NCI-H2171 treated with DMSO at 0.1 percent for 48 hours (cell line): ENCODE data around the gene TMEM272.

Experiments used
- DNase-seq: peaks from one replicate; lab custom pipeline; 2025; lab: John Stamatoyannopoulos, UW

Gene TMEM272

DNA sequence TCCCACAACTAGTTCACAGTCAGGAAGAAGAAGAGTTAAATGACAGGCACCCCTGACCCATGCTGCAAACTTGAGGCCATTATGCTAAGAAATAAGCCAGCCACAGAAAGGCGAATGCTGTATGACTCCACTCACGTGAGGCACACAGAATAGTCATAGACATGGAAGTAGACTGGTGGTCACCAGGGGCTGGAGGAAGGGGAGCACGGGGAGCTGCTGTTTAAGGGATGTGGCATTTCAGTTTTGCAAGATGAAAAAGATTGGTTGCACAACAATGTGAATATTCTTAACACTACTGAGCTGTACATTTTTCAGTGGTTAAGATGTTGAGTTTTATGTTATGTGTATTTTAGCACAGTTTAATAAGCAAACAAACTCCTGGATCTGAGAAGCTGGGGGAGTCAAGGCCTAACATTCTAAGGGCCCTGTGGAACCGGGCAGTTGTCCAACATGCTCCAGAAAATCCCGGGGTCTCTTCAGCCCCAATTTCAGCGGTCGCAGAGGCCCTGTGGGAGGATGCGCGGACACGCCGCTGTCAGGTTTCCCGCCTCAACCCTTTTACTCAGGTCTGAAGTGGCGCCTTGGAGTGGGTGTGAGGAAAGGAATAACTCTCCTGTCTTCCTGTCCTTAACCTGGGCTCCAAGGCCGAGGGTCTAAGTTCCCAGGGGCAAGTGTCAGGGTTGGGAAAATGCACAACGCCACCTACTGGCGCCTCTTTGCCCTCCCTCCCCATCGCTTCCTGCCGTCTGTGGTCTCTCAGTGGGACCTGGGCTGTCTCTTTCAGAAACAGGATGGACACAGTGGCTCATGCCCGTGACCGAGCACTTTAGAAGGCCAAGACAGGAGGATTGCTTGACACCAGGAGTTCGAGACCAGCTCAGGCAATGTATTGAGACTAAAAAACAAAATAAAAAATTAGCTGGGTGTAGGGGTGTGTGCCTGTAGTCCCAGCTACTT, 4.4 kb upstream of the TMEM272 start:
- no peak for DNase-seq

DNA sequence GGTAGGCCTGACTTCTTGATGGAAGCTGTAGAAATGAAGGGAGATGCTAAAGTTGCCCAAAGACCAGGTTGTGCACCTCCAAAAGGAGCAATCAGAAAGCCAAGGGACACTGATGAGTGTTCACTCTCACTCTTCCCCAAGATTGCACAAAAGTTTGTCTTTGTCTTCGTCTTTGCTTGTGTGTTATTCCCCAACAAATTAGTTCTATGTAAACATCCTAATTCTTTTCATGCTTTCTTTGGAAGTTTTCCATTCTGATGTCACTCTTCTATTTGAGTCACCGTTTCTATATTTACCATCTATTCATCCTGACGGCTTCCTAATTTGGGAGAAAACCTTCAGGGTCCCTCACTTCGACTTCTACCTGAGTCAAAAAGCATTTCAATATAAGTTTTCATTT, 3.7 kb upstream of the TMEM272 start:
- no peak for DNase-seq

DNA sequence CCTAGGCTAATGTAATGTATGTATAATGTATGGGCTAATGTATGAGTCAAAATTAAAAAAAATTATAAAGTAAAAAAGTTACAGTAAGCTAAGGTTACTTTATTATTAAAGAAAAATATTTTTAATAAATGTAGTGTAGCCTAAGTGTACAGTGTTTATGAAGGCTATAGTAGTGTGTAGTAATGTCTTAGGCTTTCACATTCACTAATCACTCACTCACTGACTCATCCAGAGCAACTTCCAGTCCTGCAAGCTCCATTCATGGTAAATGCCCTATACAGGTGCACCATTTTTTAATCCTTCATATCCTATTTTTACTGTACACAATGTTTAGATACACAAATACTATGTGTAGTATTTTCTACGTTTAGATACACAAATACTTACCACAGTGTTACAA, 1.8 kb upstream of the TMEM272 start:
- no peak for DNase-seq

DNA sequence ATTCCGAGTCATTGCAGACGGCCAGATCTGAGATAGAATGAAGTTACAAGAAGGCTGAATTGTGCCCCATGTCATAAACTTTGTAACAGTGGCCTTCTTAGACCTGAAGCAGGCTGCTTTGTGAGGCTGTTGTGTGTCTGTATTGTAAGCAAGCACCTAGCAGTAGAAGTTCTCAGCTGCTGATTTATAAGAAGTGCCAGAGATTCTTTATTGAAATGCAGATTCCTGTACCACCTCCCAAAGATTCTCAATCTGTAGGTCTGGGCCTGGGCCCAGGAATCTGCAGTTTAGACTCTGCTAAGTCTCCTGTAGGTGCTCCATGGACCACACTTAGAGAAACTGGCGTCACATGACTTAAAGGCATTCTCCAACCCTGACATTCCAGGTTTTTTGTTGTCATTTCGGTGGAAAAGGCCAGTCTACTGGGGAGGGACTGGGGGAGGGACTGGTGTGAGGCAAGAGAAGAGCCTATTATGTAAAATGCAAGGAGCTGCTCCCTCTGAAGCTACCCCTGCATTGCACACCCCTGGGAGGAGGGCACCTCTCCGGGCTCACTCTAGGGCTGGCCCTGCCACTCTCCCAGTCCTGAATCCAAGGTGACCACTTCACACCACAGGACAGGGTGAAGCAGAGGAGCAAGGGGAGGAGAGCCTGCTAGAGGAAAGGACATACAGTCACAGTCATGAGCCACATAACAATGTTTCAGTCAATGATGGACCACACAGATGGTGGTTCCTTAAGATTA, 769 bp upstream of the TMEM272 start:
- no peak for DNase-seq

DNA sequence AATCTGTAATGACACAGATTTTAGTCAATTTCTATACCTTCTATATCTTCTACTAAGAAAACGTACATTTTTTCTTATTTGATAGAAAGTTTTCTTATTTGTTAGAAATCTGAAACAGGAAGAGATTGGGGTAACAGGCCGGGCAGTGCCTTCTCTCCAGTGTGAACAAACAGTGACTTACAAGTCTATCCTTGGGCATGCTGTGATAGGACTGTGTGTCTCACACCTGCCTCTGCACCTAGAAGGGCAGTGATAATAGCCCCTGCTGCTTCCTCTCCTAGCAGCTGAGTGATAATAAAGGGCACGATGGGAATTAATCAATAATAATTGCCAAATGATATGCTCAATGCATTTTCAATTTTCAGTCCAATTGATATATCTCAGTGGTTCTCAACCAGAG, 1.4 kb downstream of the TMEM272 start:
- DNase-seq, result no peak

DNA sequence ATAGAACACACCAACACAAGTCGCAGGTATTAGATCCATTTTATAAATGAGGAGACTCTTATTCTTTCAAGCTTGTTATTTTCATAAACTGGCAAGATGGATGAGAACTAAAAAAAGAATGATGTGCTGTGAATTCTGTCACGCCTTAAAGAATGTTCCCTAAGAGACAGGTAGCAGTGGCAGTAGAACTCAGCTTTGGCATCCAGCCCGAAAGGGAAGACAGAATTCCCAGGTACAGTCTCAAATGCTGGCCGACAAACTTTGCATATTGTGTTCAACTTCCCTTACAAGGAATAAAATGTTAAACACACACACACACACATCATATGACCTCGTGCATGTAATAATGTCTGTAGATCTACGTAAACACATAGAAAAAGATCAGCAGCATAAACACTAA, 3.2 kb downstream of the TMEM272 start:
- no peak for DNase-seq

DNA sequence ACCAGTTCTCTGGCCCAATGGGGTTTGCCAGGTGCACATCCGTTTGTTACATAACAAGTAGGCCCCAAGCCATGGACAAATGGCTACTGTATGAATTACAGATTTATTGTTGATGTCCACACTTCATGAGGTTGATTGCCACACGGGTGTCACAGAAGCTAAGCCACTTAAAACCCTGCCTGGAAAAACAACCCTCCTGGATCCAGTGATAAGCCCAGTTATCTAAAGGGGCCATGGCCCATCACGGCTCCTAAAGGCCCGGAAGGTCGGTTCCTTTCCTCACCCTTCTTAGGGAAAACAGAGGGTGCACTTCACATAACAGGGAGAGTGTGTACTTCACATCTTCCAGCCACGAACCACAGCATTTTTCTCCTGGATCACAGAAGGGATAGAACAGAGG, 4.1 kb downstream of the TMEM272 start:
- no peak for DNase-seq

DNA sequence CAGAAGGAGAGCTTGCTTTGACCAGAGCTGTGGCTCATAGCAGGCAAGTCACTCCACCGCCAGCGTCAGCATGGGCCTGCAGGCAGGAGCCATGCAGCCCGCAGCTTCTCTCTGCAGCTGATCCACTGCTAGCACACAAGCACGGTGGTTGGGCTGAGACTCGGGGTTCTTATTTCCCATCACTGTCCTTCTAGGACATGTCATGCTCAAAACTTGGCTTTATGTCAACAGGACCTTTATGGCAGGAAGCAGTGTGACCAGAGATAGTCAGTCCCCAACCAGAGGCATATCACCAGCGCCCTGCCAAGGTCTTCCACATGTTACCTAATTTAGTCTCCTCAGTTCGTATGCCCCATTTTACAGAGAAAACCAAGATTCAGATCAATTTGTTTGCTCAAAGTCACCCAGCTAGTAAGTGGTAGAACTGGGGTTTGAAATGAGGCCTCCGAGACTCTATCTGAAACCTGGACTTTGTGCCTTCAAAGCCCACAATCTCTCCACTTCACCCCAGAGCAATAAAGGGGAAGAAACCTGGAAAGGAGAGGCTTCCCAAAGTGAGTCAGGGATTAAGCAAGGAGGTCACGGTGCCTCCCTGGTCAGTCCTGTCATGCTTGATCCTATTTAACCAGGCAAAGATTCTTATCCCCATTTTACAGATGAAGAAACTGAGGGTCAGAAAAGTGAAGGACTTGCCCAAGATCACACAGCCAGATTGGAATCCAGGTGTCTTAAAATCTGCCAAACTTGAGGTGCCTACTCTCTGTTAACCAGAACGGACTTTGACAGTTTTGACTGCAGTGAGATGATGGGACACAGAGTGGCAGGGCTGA, 5.1 kb downstream of the TMEM272 start:
- DNase-seq, result no peak

DNA sequence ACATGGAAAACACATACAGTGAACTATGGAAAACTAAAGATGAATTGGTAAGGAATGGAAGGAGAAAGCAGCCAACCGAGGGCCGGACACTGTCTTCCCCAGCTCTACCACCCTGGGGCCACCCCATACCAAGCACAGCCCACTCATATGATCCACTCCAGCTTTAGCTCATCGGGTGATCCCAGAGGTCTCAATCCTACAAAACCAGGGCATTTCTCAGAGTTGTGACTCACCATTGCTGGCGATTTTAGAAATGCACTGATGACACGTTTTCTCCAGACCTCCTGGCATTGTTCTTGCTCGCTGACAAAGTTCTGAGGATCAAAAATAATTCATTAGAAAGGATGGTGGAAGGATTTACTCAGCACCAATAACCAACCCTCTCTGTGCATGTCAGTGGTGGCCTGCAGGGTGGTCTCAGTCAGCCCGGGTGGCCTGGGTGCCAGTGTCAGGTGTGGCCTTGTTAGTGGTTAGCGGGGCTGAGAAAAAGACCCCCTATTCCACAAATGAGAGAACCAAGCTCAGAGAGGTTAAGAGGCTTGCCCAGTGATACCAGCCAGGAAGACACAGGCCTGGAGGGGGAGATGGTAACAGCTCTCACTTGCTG, 6.6 kb downstream of the TMEM272 start:
- no peak for DNase-seq

DNA sequence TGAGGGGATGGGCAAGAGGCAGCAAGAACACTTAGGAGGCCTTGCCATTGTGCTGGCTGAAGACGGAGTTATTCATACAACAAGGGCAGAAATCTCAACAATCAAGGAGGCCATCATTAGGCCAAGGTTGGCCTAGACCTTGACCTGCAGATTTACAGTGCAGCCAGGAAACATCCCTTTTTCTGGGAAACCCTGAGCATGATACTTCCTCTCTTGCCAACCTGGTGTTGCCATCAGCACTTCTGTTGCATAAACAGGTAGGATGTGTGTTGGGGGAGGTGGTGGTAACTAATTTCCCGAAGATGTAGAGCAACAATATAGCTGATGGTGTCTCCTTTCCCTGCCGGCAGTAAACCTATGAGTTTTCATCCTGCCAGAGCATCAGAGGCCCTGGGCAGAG, 8.0 kb downstream of the TMEM272 start:
- DNase-seq, result no peak

DNA sequence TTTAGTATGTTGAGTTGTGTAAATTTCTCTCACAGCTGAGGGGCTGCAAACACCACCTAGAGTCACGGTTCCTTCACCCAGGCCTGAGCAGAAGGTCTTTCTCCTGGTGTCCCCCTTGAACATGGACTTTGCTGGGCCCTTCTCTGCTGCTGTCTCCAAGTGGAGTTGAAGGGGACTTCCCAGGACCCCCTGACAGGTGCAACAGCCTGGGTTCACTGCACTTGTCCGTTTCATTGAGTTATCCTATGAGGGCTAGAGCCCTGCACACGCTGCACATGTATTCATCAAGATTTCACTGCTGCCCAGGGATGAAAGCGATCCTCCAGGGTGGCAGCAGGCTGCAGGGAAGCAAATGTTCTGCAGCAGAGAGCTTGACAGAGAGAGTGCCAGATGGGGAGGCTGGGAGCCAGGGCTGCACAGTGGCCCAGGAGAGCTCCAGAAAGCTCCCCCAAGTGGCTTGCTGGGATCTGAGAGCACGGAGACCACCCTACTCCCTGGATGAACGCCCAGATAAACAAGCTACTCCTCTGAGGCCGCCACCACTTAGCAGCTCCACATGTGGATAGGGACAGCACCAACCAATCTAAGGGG, 10.3 kb downstream of the TMEM272 start:
- peak; percentile 98 for DNase-seq

DNA sequence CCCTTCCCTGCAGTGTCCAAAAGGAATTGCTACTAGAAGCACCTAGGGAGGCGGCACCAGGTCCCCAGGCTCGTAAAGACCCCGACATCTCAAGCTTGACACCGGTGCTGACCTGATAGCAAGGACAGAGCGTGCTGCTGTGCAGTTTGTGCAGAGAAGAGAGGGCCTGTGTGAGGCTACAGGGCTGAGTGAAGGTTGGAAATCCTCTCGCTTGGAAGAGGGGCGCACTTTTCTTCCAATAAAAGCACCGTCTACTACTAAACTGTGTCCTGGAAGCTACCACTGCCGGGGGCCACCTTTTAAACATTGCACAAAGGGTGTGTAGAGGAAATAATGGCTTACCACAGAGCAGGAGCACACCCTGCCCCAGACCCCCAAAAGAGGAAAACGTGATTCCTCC, 11.0 kb downstream of the TMEM272 start:
- DNase-seq, result no peak

DNA sequence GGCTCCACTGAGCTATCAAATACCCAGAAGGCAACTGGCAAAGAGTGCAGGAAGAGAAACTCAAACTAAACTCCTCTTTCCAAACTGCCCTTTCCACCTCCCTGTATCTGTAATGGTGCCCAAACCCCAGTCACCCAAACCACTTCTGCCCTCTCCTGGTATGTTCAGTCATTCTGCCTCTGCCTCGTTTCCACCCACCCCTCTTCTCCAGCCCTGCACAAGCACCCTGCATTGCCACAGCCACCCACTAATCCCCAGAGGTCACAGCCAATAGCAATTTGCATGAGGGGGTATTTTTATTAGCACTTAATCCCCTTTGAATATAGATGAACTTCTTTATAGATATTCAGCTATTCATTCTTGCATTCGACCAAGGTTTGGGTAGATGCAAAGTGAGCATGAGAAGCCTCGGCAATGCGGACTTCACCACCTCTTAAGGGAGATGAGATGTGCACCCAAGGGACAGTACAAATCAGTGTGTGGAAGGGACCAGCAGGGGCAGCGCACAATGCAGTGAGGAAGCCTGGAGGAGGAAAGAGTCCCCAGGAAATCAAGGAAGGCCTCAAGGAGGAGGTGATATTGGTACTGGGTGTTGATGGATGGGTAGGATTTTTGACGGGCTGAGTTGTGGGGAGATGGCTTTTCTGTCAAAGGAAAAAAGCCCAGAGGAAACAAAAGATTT, 12.4 kb downstream of the TMEM272 start:
- peak; percentile 39 for DNase-seq

DNA sequence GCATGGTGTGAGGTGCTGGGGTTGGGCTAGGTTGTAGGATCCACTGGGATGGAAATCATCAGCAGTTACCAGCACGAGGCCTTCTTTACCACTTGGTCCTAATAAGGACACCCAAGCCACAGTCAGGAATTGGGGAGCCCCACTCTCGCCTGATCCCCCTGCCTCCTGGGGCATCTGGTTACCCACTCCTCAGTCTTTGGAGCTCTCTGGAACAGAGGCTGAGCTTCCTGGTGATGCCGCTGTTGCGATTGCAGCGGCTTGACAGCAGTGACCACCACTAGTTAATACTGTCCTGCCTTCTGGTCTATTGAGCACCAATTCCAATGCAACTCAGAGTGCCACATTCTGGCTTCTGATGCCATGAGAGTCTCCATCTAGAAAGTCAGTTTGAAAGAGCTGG, 13.5 kb downstream of the TMEM272 start:
- no peak for DNase-seq

DNA sequence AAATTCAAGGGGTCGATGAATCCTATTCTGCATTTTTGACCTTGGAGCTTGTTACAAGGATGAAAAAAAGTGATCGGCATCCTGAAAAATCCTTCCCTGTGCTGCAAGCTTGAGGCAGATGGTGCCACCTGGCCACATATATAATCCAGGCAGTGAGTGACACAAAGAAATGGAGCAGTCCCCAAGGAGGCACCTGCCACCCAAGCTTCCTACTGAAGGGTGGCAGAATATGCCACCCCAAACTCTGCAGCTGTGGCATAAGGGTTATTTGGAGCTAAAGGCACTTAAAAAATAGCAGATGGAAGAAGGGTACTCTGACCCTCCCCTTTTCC, 15.4 kb downstream of the TMEM272 start:
- peak; percentile 95 for DNase-seq

DNA sequence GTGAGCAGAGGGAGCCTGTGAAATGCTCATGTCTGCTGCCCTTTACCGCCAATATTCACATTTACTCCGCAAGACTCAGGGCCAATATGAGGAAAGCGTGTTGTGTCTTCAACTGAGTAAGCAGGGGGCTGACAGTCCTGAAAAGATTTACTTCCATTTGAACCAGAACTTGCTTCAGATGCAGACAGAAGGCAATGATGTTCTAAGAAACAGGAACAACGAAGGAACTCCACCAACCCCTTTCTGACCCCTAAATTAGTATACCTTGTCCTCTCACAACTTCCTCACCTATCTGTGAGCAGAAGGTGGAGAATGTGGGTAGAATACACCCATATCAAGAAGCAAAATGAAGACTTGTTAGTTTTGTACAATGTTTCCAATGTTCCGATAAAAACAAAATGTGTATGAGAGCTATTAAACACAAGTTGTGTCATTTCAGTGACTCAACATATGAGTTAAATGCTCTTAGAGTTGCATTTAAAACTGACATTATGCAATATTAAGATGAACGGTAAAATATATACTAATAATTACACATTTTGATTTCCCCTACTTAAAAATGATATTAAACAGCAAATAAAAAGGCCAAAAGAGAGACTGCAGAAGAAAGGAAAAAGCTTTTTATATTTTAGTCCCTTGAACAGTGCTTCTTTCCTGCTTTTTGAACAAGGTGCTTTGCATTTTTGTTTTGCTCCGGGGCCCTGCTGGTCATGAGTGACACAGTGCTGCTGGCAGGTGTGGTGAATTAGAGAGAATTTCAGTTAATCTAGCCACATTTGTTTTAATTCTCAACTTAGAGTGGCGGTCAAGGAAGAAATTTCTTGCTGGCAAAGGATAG, 16.0 kb downstream of the TMEM272 start:
- DNase-seq, result no peak

DNA sequence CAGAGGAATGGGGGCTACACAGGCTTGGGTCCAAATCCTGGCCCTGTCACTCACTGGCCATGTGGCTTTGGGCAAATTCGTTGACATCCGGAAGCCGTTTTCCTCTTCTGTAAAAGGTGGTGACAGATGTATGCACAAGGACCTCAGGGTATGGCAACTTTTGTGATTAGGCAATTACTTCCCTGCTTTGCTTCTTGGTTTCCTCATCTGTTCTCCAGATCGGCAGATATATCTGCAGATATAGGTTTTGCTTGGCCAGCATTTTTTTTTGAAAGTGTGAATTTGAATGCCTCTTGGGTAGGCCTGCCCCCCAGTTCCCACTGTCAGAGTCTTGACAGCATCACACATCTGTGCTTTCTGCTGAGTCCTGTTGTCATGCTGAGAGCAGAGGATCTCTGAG, 17.7 kb downstream of the TMEM272 start:
- peak; percentile 40 for DNase-seq

DNA sequence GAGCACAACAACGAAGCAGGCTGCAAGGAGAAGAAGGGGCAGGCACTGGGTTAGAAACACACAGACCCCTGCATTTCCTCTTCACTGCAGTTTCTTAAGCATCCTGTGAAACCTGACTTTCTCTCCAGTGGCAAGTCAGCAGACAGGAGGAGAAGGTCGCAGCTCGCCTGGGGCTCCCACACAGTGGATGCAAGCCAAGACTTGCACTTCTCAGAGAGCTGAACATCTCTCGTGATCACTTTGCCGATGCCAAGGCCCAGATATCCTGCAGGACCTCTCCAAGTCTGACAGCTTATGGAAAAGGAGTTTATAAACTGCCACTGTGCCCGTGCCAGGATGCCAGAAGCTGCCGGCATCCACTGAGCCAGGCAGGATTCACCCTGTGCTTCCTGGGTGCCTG, 18.4 kb downstream of the TMEM272 start:
- peak; percentile 62 for DNase-seq

DNA sequence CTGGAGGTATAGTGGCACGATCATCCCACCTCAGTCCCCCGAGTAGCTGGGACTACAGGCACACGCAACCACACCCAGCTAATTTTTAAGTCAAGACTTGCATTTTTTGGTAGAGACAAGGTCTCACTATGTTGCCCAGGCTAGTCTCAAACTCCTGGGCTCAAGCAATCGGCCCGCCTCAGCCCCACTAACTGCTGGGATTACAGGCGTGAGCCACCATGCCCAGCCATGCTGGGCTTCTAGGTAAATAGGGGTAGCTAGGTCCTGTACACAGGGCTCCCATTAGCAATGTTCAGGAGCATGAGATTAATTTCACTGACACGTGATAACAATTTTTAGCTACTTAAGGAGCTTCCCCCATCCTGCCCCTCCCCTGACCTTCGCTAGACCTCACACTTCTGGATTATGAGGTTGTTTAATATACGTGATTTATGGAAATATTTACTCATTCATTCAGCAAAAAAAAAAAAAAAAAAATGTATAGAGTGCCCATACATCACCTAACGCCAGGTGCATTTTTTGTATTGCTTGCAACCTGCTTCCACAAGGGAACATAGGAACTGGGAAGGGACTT, 19.2 kb downstream of the TMEM272 start:
- DNase-seq, result no peak

DNA sequence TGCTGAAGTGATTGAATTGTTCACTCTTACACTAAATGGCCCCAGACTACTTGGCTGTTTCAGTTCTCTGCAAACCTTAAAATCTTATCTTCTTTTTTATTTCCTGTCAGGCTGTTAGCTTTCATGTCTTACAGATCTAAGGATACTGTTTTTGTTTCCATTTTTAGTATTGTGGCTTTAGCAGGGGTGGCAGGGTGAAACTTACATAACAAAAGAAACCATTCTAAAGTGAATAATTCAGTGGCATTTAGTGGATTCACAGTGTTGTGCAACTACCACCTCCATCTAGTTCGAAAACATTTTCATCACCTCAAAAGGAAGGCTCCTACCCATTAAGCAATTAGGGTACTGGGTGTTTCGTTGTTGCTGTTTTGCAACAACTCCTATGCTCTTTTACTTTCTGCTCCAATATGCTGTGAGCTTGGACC, 19.8 kb downstream of the TMEM272 start:
- DNase-seq, result no peak
